GM13976 (cell line): Measurements from ENCODE around the gene GNE.

Experiments used
- DNase-seq: peaks from one replicate; pipeline ENCODE4 v3.0.0; 2012; ENCODE audit warnings: low spot score
- in situ Hi-C: fragments of 300-500 bp; cut with MboI; formaldehyde crosslinking; loops from one replicate; pipeline ENCODE4 v1.12.0; 2022; ENCODE audit warnings: low sequenced_read_pairs, mixed read lengths, inconsistent platforms; ENCODE audit not compliant: unreplicated experiment
- TF ChIP-seq, protein P1 (sequence below): IDR thresholded peaks from 2 replicates; pipeline ENCODE4 v1.5.1; 2012; ENCODE audit warnings: borderline replicate concordance, mild to moderate bottlenecking; ENCODE audit not compliant: insufficient read depth; ENCODE audit errors: extremely low read depth, missing control alignments, control extremely low read depth

The GNE gene

GRCh38 chr9:36166168-36166927 lies 91.9 kb downstream of the GNE start:
- DNase-seq: peak; percentile 96
- TF ChIP-seq, protein P1, sequence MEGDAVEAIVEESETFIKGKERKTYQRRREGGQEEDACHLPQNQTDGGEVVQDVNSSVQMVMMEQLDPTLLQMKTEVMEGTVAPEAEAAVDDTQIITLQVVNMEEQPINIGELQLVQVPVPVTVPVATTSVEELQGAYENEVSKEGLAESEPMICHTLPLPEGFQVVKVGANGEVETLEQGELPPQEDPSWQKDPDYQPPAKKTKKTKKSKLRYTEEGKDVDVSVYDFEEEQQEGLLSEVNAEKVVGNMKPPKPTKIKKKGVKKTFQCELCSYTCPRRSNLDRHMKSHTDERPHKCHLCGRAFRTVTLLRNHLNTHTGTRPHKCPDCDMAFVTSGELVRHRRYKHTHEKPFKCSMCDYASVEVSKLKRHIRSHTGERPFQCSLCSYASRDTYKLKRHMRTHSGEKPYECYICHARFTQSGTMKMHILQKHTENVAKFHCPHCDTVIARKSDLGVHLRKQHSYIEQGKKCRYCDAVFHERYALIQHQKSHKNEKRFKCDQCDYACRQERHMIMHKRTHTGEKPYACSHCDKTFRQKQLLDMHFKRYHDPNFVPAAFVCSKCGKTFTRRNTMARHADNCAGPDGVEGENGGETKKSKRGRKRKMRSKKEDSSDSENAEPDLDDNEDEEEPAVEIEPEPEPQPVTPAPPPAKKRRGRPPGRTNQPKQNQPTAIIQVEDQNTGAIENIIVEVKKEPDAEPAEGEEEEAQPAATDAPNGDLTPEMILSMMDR: peak; percentile 99
- in situ Hi-C loops: loop anchor here (5.0 kb wide), 1 partner anchor 64 kb away; no protein-coding TSS in a partner anchor

DNA sequence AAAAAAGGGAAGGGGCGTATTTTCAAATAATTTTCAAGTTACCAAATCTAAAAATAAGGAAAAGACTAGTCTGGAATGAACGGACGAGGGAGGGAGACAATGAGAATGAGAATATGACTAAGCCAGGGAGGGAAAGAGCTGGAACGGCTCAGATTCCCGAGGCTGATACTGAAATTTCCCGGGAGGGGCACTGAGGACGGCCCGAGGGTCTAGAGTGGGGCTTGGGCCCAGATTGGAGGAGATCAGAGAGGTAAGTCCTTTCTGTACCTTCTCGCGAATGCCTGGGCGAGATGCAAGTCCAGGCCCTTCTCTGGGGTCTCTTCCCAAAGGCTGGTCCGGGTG lies 92.5 kb downstream of the GNE start:
- in situ Hi-C loops: loop anchor here (5.0 kb wide), 1 partner anchor 63 kb away; no protein-coding TSS in a partner anchor
- TF ChIP-seq, protein P1: no peak
- no peak for DNase-seq

- in situ Hi-C loops: loop anchor here (5.0 kb wide), 1 partner anchor 63 kb away; no protein-coding TSS in a partner anchor
- DNase-seq: no peak
- TF ChIP-seq, protein P1: no peak
Measured at GRCh38 chr9:36164989-36165388, 93.3 kb downstream of the GNE start.
